B cell (primary cell): ENCODE results near the gene ZNF821. TPM values are rescaled to one million over a fixed set of nuclear protein-coding genes. Genes with fewer than 3 reads are reported as not detected.

ENCODE experiments used
- ATAC-seq: fragments of 200-7000 bp; cut with Tn5 transposase; one replicate; pipeline ENCODE4 v1.10.0; 2021; ENCODE audit warnings: low read depth, mild to moderate bottlenecking, moderate number of reproducible peaks, moderate library complexity
- CTCF ChIA-PET: fragments of 350-600 bp; sonication (Branson Sonifier 250); formaldehyde crosslinking; loops from one replicate; lab custom pipeline; 2021; ENCODE audit warnings: antibody characterized with exemption, inconsistent platforms; lab: Charles Lee
- POLR2A ChIA-PET: fragments of 350-600 bp; sonication (Branson Sonifier 250); formaldehyde crosslinking; loops from one replicate; lab custom pipeline; 2021; ENCODE audit warnings: antibody characterized with exemption; lab: Charles Lee
- DNase-seq: peaks from one replicate; pipeline ENCODE4 v3.0.0; 2013
- H2AFZ ChIP-seq: 2 replicates; pipeline ENCODE4 v1.6.1; 2012; ENCODE audit warnings: mild to moderate bottlenecking, low read depth, low read length; ENCODE audit not compliant: insufficient read depth, poor library complexity, severe bottlenecking
- H3K27ac ChIP-seq, 2 donors: 1 replicate in 1 of 2; 2 replicates in 1 of 2; pipeline ENCODE4 v1.5.1; 2012 to 2013; ENCODE audit warnings: low read length in 2 of 2, mild to moderate bottlenecking in 2 of 2, moderate library complexity in 1 of 2
- H3K27me3 ChIP-seq, 4 experiments: fragments of 200-600 bp in 1 of 4; sonication (generic) in 1 of 4; replicated peaks in 1 of 4; 1 replicate in 2 of 4; 2 replicates in 2 of 4; pipeline versions ENCODE4 v1.6.1 to v1.7.0; 2013 to 2016; ENCODE audit warnings: low read length in 3 of 4, mild to moderate bottlenecking in 2 of 4, mixed read lengths in 1 of 4, moderate library complexity in 1 of 4; ENCODE audit not compliant: insufficient read depth in 4 of 4, control insufficient read depth in 3 of 4; ENCODE audit errors: control extremely low read depth in 1 of 4
- H3K36me3 ChIP-seq, 2 experiments: replicated peaks in 1 of 2; 1 replicate in 1 of 2; 2 replicates in 1 of 2; pipeline versions ENCODE4 v1.6.1 to v1.7.1; 2013; ENCODE audit warnings: low read length in 1 of 2; ENCODE audit not compliant: insufficient read depth in 2 of 2, control insufficient read depth in 1 of 2; ENCODE audit errors: control extremely low read depth in 1 of 2, extremely low read depth in 1 of 2
- H3K4me1 ChIP-seq, 2 donors: fragments of 200-600 bp in 1 of 2; sonication (generic) in 1 of 2; 1 replicate in 1 of 2; 2 replicates in 1 of 2; pipeline versions ENCODE4 v1.5.1 to v1.6.1; 2013 to 2017; ENCODE audit warnings: low read length in 2 of 2; ENCODE audit not compliant: control insufficient read depth in 2 of 2, insufficient read depth in 2 of 2
- H3K4me2 ChIP-seq: replicated peaks from 2 replicates; pipeline ENCODE3; 2012; ENCODE audit warnings: mild to moderate bottlenecking, low read depth, low read length; ENCODE audit not compliant: poor library complexity, severe bottlenecking
- H3K4me3 ChIP-seq, 5 experiments: fragments of 200-600 bp in 1 of 5; sonication (generic) in 1 of 5; 1 replicate in 3 of 5; 2 replicates in 2 of 5; pipeline versions ENCODE4 v1.5.1 to v1.7.0; 2011 to 2016; ENCODE audit warnings: low read length in 4 of 5, mild to moderate bottlenecking in 4 of 5, low read depth in 2 of 5, control low read depth in 1 of 5, moderate library complexity in 1 of 5; ENCODE audit not compliant: insufficient read depth in 1 of 5; ENCODE audit errors: control extremely low read depth in 1 of 5, extremely low read depth in 1 of 5
- H3K79me2 ChIP-seq: fragments of 200-600 bp; sonication (generic); one replicate; pipeline ENCODE4 v1.6.0; 2016; ENCODE audit warnings: low read length; ENCODE audit not compliant: control insufficient read depth, insufficient read depth
- H3K9ac ChIP-seq: fragments of 200-600 bp; sonication (generic); 2 replicates; pipeline ENCODE4 v1.6.1; 2017; ENCODE audit warnings: mild to moderate bottlenecking, low read length, moderate library complexity
- H3K9me3 ChIP-seq, 3 donors: one replicate each; pipeline versions ENCODE4 v1.6.1 to v1.7.1; 2013; ENCODE audit warnings: low read length in 2 of 3; ENCODE audit not compliant: control insufficient read depth in 2 of 3, insufficient read depth in 1 of 3; ENCODE audit errors: control extremely low read depth in 1 of 3
- H4K20me1 ChIP-seq: 2 replicates; pipeline ENCODE4 v1.6.0; 2012; ENCODE audit warnings: mild to moderate bottlenecking, low read length; ENCODE audit not compliant: insufficient read depth, control insufficient read depth, poor library complexity, severe bottlenecking
- H3K27ac Mint-ChIP-seq: one replicate; pipeline ENCODE4 v1.8.0; 2021; ENCODE audit warnings: mixed read lengths
- H3K27me3 Mint-ChIP-seq: one replicate; pipeline ENCODE4 v1.8.0; 2021; ENCODE audit warnings: mixed read lengths
- H3K4me1 Mint-ChIP-seq: one replicate; pipeline ENCODE4 v1.8.0; 2021; ENCODE audit warnings: mixed read lengths
- H3K4me3 Mint-ChIP-seq: one replicate; pipeline ENCODE4 v1.8.0; 2021; ENCODE audit warnings: mixed read lengths
- H3K9me3 Mint-ChIP-seq: one replicate; pipeline ENCODE4 v1.8.0; 2022; ENCODE audit warnings: mixed read lengths; ENCODE audit not compliant: insufficient read depth
- EZH2 ChIP-seq: IDR thresholded peaks from 2 replicates; pipeline ENCODE4 v1.6.1; 2012; ENCODE audit warnings: borderline replicate concordance, low read depth, mild to moderate bottlenecking, moderate library complexity, low read length; ENCODE audit not compliant: insufficient read depth, poor library complexity, severe bottlenecking
- WGBS: methylation state at CpG from one replicate; pipeline ENCODE4 v1.1.5; 2013; ENCODE audit warnings: missing lambda C conversion rate; ENCODE audit not compliant: insufficient coverage; 5-methylcytosine and 5-hydroxymethylcytosine counted together
- intact Hi-C: fragments of 100-400 bp; cut with micrococcal nuclease; formaldehyde crosslinking; loops from one replicate; pipeline ENCODE4 v1.10.0; 2022
- polyA plus RNA-seq: library from polyadenylated mRNA; depleted of rRNA; stranded (reverse); fragments of >200 nt; gene quantifications from 2 replicates; pipeline ENCODE4 v1.2.3, GENCODE V29; 2012
- total RNA-seq, 2 donors: library from RNA; stranded (reverse); fragments of 120-200 nt in 1 of 2; gene quantifications; 1 replicate in 1 of 2; 2 replicates in 1 of 2; pipeline versions ENCODE4 v1.2.3 to v1.2.4, GENCODE V29; 2013 to 2022
- TF ChIP-seq, protein P1 (sequence below): fragments of 200-600 bp; IDR thresholded peaks from one replicate; pipeline ENCODE4 v1.8.0; 2022; ENCODE audit warnings: antibody characterized with exemption, mild to moderate bottlenecking

Gene ZNF821
- total and polyA plus RNA-seq, 2 donors (not counting 1 experiment from before 2014, with no cell fraction given): 35.6 to 35.8 TPM

DNA sequence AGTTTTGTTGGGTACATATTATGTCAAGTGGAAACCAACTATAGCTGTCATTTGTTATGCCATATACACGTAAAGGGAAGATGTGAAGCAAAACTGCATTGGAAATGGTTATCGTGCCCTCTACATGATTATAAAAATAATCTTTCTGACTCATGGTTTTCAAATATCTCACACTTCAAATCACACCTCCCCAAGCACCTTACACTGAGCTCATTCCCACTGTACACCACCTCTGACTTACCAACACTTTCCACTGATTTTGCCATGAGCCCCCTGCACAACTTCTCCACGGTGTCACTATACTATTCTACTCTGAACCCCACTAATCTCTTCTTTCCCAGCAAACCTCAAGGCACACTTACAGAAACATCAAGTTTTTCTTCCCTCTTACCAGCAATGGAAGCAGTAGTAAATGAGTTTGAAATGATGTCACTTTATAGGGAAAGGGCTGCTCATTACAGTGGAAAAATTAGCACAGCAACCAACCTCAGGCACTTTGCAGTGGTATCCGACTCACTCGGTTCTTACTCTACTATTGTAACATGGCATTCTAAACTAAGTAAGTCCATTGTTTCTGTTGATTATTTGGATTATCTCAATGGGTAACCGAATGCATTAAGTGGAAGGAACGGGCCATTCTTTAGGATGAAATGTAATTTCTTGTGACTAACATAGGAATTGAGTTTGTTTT, 18.7 kb downstream of the ZNF821 start:
- Histone ChIP-seq H3K27ac (no peak overlapping the region), H4K20me1 (no peaks in the 10 kb centered on the region), H3K36me3 (peaks cover 3 to 74% of the 10 kb centered on the region in 2 experiments), H3K27me3 (no peaks in the 10 kb centered on the region), H3K4me1 (no peaks in the 10 kb centered on the region), H2AFZ (no peak overlapping the region), H3K9me3 (no peaks in the 10 kb centered on the region), H3K4me3 (no peak overlapping the region), H3K9ac (no peak overlapping the region), H3K79me2 (peaks cover 11% of the 10 kb centered on the region), H3K4me2 (no peak overlapping the region)
- Mint-ChIP-seq H3K27me3 (no peaks in the 10 kb centered on the region), H3K27ac (no peak overlapping the region), H3K4me3 (no peak overlapping the region), H3K9me3 (no peaks in the 10 kb centered on the region), H3K4me1 (peaks cover 1% of the 10 kb centered on the region)
- 100% methylated on average over 1 of the region's 7 CpGs for WGBS
- ATAC-seq (no peak), DNase-seq (no peak)
- CTCF ChIA-PET: no interaction called here
- TF ChIP-seq, protein P1, sequence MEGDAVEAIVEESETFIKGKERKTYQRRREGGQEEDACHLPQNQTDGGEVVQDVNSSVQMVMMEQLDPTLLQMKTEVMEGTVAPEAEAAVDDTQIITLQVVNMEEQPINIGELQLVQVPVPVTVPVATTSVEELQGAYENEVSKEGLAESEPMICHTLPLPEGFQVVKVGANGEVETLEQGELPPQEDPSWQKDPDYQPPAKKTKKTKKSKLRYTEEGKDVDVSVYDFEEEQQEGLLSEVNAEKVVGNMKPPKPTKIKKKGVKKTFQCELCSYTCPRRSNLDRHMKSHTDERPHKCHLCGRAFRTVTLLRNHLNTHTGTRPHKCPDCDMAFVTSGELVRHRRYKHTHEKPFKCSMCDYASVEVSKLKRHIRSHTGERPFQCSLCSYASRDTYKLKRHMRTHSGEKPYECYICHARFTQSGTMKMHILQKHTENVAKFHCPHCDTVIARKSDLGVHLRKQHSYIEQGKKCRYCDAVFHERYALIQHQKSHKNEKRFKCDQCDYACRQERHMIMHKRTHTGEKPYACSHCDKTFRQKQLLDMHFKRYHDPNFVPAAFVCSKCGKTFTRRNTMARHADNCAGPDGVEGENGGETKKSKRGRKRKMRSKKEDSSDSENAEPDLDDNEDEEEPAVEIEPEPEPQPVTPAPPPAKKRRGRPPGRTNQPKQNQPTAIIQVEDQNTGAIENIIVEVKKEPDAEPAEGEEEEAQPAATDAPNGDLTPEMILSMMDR: no peak
- TF ChIP-seq EZH2: no peak
- POLR2A ChIA-PET: no interaction called here
- intact Hi-C loops: no loop called here

DNA sequence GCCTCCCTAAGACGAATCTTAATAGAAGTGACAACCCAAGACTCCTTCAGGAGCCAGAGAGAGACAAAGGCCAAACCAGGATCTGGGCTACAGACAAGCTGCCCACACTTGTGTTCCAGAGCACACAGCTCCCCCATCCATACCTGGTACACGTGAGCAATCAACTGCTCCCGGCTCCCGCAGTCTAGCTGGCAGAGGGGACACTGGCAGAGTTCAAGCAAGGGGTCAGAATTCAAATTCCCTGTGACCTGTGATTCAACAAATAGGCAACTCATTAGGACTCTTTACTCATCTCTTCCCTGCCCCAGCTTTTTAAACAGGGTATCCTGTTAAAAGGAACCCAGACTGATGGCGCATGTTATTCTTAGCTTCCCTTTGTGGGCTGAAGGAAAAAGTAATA, 20.0 kb downstream of the ZNF821 start:
- Histone ChIP-seq H3K9ac (no peak overlapping the region), H3K9me3 (no peaks in the 10 kb centered on the region), H3K79me2 (no peaks in the 10 kb centered on the region), H2AFZ (no peak overlapping the region), H3K4me1 (no peaks in the 10 kb centered on the region), H4K20me1 (no peaks in the 10 kb centered on the region), H3K36me3 (peaks cover 1 to 83% of the 10 kb centered on the region in 2 experiments), H3K4me3 (no peak overlapping the region), H3K4me2 (no peak overlapping the region), H3K27me3 (no peaks in the 10 kb centered on the region), H3K27ac (no peak overlapping the region)
- ChIA-PET POLR2A (no interaction called here), CTCF (interaction anchor here (0.6 kb wide), 1 partner anchor 142 kb away, joined by 3 read pairs; no protein-coding TSS in a partner anchor)
- TF ChIP-seq, protein P1: no peak
- TF ChIP-seq EZH2: no peak
- DNase-seq (no peak), ATAC-seq (no peak)
- Mint-ChIP-seq H3K27me3 (no peaks in the 10 kb centered on the region), H3K27ac (no peak overlapping the region), H3K9me3 (no peaks in the 10 kb centered on the region), H3K4me3 (no peak overlapping the region), H3K4me1 (no peaks in the 10 kb centered on the region)
- intact Hi-C loops: no loop called here
- WGBS: 97% methylated on average over 5 of the region's 5 CpGs
